H1 (cell line): ENCODE results near the gene PGA5. TPM values are rescaled to one million over a fixed set of nuclear protein-coding genes. Genes with fewer than 3 reads are reported as not detected.

Source experiments
- JUN ChIP-seq: IDR thresholded peaks from 2 replicates; pipeline ENCODE4 v1.6.1; 2011; ENCODE audit warnings: low read depth, mild to moderate bottlenecking, improper control_type of control experiment, low read length
- POLR2A ChIP-seq, 2 experiments: IDR thresholded peaks; 1 replicate in 1 of 2; 2 replicates in 1 of 2; pipeline ENCODE4 v1.6.1; 2011; ENCODE audit warnings: low read depth in 2 of 2, low read length in 2 of 2, mild to moderate bottlenecking in 2 of 2; ENCODE audit errors: control extremely low read depth in 1 of 2
- POLR2AphosphoS5 ChIP-seq: IDR thresholded peaks from 2 replicates; pipeline ENCODE4 v1.6.1; 2011; ENCODE audit warnings: low read depth, low read length
- YY1 ChIP-seq: IDR thresholded peaks from 2 replicates; pipeline ENCODE4 v1.6.1; 2011; ENCODE audit warnings: low read depth, mild to moderate bottlenecking, low read length
- polyA plus RNA-seq, 7 experiments: library from polyadenylated mRNA; depleted of rRNA in 3 of 7; stranded (reverse) in 5 of 7; unstranded in 2 of 7; fragments of >200 nt in 5 of 7; fragments of 200-250 nt in 2 of 7; gene quantifications; 1 replicate in 5 of 7; 2 replicates in 1 of 7; 4 replicates in 1 of 7; pipeline versions ENCODE4 v1.2.1 to v1.2.3, GENCODE V29; 2011 to 2013; ENCODE audit warnings: missing spikeins in 2 of 7, mixed read lengths in 2 of 7
- total RNA-seq: library from RNA; stranded (reverse); fragmentation: NEBNext Ultra II Directional; extraction: Animal tissue kit (Norgen Biotek cat#: 25700); gene quantifications from 2 replicates; pipeline ENCODE4 v1.2.1, GENCODE V29; 2021
- TF ChIP-seq, protein P1 (sequence below), 3 experiments: IDR thresholded peaks; 1 replicate in 2 of 3; 2 replicates in 1 of 3; pipeline versions ENCODE4 v1.5.1 to v1.6.1; 2011; ENCODE audit warnings: low read length in 3 of 3, mild to moderate bottlenecking in 3 of 3, inconsistent platforms in 2 of 3, low read depth in 1 of 3, moderate library complexity in 1 of 3; ENCODE audit not compliant: insufficient read depth in 1 of 3; ENCODE audit errors: control extremely low read depth in 1 of 3

Gene PGA5
- total and polyA plus RNA-seq, 2 of the 8 experiments (the other 6 are each of a cell fraction or from before 2014, with no cell fraction given), result 0.67 to 2.0 TPM

DNA sequence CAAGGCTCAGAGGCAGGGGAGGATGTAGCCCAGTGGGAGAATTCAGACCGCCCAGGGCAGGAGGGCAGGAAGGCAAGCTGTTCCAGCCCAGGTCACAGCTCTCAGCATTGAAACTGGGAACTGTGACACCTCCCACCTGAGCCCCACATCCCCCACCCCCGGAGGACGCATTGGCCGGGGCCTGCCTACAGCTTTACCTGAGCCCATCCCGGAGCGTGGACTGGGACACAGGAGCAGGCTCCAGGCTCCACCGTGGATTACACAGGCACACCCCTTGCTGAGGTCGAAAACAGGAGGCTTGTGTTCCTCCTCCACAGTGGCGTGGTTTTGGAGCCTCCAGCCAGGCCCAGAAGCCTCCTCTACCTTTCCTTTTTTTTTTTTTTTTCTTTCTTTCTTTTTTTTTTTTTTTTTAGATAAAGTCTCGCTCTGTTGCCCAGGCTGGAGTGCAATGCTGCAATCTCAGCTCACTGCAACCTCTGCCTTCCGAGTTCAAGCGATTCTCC, 46.8 kb upstream of the PGA5 start (continued):
- TF ChIP-seq, protein P1, sequence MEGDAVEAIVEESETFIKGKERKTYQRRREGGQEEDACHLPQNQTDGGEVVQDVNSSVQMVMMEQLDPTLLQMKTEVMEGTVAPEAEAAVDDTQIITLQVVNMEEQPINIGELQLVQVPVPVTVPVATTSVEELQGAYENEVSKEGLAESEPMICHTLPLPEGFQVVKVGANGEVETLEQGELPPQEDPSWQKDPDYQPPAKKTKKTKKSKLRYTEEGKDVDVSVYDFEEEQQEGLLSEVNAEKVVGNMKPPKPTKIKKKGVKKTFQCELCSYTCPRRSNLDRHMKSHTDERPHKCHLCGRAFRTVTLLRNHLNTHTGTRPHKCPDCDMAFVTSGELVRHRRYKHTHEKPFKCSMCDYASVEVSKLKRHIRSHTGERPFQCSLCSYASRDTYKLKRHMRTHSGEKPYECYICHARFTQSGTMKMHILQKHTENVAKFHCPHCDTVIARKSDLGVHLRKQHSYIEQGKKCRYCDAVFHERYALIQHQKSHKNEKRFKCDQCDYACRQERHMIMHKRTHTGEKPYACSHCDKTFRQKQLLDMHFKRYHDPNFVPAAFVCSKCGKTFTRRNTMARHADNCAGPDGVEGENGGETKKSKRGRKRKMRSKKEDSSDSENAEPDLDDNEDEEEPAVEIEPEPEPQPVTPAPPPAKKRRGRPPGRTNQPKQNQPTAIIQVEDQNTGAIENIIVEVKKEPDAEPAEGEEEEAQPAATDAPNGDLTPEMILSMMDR (IDR thresholded peaks at IDR 0.05; ENCODE audit: control extremely low read depth in 1 of 3, insufficient read depth in 1 of 3, low read depth in 1 of 3, low read length in 3 of 3), result no peak
- no peak for TF ChIP-seq POLR2AphosphoS5
- no peak for TF ChIP-seq POLR2A (IDR thresholded peaks at IDR 0.05; ENCODE audit: control extremely low read depth in 1 of 2, low read depth in 2 of 2, low read length in 2 of 2)
- TF ChIP-seq JUN, result no peak
- no peak for TF ChIP-seq YY1
